Osteocyte (in vitro differentiated cells): ENCODE data around the gene TMUB1. TPM values are rescaled to one million over a fixed set of nuclear protein-coding genes. Genes with fewer than 3 reads are reported as not detected.

Source experiments
- DNase-seq: peaks from one replicate; pipeline ENCODE4 v3.0.0; 2021; ENCODE audit warnings: mixed read lengths; ENCODE audit not compliant: unreplicated experiment; ENCODE audit errors: extremely low spot score
- H3K27ac Mint-ChIP-seq: one replicate; pipeline ENCODE4 v1.8.0; 2021; ENCODE audit warnings: mild to moderate bottlenecking, mixed read lengths; ENCODE audit not compliant: unreplicated experiment
- H3K27me3 Mint-ChIP-seq: one replicate; pipeline ENCODE4 v1.8.0; 2021; ENCODE audit warnings: mixed read lengths; ENCODE audit not compliant: unreplicated experiment
- H3K36me3 Mint-ChIP-seq: one replicate; pipeline ENCODE4 v1.8.0; 2021; ENCODE audit warnings: mixed read lengths; ENCODE audit not compliant: unreplicated experiment
- H3K4me1 Mint-ChIP-seq: one replicate; pipeline ENCODE4 v1.8.0; 2021; ENCODE audit warnings: mixed read lengths; ENCODE audit not compliant: unreplicated experiment
- H3K4me3 Mint-ChIP-seq: one replicate; pipeline ENCODE4 v1.8.0; 2021; ENCODE audit warnings: mild to moderate bottlenecking, moderate library complexity, mixed read lengths; ENCODE audit not compliant: unreplicated experiment
- H3K9me3 Mint-ChIP-seq: one replicate; pipeline ENCODE4 v1.8.0; 2021; ENCODE audit warnings: mixed read lengths; ENCODE audit not compliant: unreplicated experiment
- CTCF ChIP-seq: fragments of 200-600 bp; sonication (generic); IDR thresholded peaks from 2 replicates; pipeline ENCODE4 v1.5.0; 2021; ENCODE audit warnings: antibody characterized with exemption, mild to moderate bottlenecking, moderate library complexity
- total RNA-seq: library from RNA; stranded (reverse); gene quantifications from 2 replicates; pipeline ENCODE4 v1.2.1, GENCODE V29; 2021

The TMUB1 gene
- total RNA-seq, 1 donor from 2014 or later, result 26.1 TPM

DNA sequence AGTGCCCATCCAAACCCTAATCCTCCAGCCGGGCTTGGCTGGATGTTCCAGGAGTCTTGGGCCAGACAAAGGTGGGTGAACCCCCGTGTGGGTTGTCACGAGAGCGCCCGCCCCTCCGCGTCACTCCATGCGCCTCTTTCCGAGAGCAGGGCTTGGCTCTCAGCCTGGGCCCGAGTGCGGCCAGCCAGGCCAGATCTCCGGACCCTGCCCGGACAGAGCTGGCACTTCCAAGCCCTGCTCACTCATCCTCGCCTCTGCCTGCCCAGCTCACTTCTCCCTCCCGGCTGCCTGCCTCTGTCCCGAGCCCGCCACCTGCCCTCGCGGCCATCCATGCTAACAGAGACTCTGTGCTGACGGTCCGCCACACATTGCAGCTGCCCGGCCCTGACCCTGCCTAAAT lies 37.6 kb upstream of the TMUB1 start:
- H3K4me1 Mint-ChIP-seq, result peaks cover 7% of the 10 kb centered on the region
- H3K9me3 Mint-ChIP-seq, result no peaks in the 10 kb centered on the region
- no peak overlapping the region for H3K27ac Mint-ChIP-seq
- DNase-seq, result no peak
- no peak overlapping the region for H3K4me3 Mint-ChIP-seq
- no peaks in the 10 kb centered on the region for H3K27me3 Mint-ChIP-seq
- H3K36me3 Mint-ChIP-seq, result peaks cover 46% of the 10 kb centered on the region
- no peak for TF ChIP-seq CTCF

GRCh38 chr7:151119902-151120301 lies 36.6 kb upstream of the TMUB1 start:
- H3K9me3 Mint-ChIP-seq, result no peaks in the 10 kb centered on the region
- H3K36me3 Mint-ChIP-seq, result peaks cover 46% of the 10 kb centered on the region
- no peak overlapping the region for H3K27ac Mint-ChIP-seq
- H3K4me3 Mint-ChIP-seq, result no peak overlapping the region
- no peak for TF ChIP-seq CTCF
- H3K27me3 Mint-ChIP-seq, result no peaks in the 10 kb centered on the region
- no peak for DNase-seq
- peaks cover 6% of the 10 kb centered on the region for H3K4me1 Mint-ChIP-seq

- peaks cover 9% of the 10 kb centered on the region for H3K4me1 Mint-ChIP-seq
- DNase-seq, result no peak
These were observed 35.7 kb upstream of the TMUB1 start for GRCh38 chr7:151119055-151119415.

DNA sequence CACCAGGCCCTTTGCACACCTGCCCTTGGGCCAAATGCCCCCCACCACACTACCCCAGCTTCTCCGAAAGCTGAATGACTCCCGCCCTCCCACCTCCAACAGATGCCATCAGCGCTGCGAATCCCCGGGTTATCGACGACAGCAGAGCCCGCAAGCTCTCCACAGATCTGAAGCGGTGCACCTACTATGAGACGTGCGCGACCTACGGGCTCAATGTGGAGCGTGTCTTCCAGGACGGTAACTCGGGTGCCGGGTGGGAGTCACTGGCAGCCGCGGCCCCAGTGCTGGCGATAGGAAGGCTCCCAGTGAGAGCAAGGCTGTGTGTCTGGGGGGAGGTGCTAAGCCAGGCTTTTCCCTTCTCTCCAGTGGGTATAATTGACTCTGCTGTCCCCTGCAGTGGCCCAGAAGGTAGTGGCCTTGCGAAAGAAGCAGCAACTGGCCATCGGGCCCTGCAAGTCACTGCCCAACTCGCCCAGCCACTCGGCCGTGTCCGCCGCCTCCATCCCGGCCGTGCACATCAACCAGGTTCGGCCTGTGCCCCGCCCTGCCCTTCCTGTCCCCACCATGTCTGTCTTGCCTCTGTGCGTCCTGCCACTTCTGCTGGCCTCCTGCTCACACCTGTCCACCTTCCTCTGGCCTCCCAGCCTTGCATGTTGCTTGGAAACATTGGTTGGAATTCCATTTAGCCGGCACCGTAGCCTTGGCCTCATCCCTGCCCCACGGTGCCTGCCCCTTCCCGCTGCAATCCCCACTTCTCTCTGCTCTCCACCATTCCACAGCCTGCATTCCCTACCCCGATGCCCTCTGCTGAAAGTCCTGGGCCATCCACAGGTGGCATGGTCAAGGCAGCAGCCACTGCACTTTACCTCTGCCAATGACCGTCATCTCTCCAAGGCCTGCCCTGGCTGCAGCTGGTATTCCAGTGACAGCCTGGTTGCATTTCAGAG lies 35.1 kb upstream of the TMUB1 start:
- no peaks in the 10 kb centered on the region for H3K27me3 Mint-ChIP-seq
- peaks cover 16% of the 10 kb centered on the region for H3K4me1 Mint-ChIP-seq
- no peaks in the 10 kb centered on the region for H3K9me3 Mint-ChIP-seq
- no peak overlapping the region for H3K27ac Mint-ChIP-seq
- H3K36me3 Mint-ChIP-seq, result peaks cover 32% of the 10 kb centered on the region
- DNase-seq, result no peak
- no peak for TF ChIP-seq CTCF
- no peak overlapping the region for H3K4me3 Mint-ChIP-seq

More at GRCh38 chr7:151119055-151119415, 35.7 kb upstream of the TMUB1 start:
- Mint-ChIP-seq H3K36me3 (peaks cover 38% of the 10 kb centered on the region), H3K9me3 (no peaks in the 10 kb centered on the region), H3K27me3 (no peaks in the 10 kb centered on the region), H3K27ac (no peak overlapping the region), H3K4me3 (no peak overlapping the region)
- TF ChIP-seq CTCF, result no peak

DNA sequence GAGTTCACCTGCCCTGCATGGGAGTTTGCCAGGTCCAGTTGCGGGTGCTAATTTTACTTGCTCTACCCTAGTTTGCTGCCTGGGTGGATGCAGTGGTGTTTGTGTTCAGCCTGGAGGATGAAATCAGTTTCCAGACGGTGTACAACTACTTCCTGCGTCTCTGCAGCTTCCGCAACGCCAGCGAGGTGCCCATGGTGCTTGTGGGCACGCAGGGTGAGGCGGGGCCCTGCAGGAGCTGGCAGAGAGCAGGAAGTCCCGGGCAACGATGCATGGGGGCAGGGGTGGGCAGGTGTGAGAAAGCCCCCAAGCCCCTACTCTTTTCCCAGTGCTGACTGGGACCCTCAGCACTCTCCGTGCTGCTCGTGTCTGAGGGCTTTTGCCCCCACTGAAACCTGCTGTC lies 34.3 kb upstream of the TMUB1 start:
- H3K27me3 Mint-ChIP-seq, result no peaks in the 10 kb centered on the region
- no peak for TF ChIP-seq CTCF
- peaks cover 22% of the 10 kb centered on the region for H3K4me1 Mint-ChIP-seq
- DNase-seq, result no peak
- no peak overlapping the region for H3K27ac Mint-ChIP-seq
- no peak overlapping the region for H3K4me3 Mint-ChIP-seq
- H3K9me3 Mint-ChIP-seq, result no peaks in the 10 kb centered on the region
- H3K36me3 Mint-ChIP-seq, result peaks cover 29% of the 10 kb centered on the region
